K562 (cell line): ENCODE results near the gene LTN1. TPM values are rescaled to one million over a fixed set of nuclear protein-coding genes. Genes with fewer than 3 reads are reported as not detected.

Experiments used
- ATAC-seq: fragments of 200-7000 bp; cut with Tn5 transposase; 3 replicates; pipeline ENCODE4 v1.9.1; 2020; ENCODE audit warnings: moderate library complexity
- BruUV-seq: library from RNA; stranded (reverse); fragments of 400-500 nt; replicated peaks from 2 replicates; lab custom pipeline; 2021; lab: Mats Ljungman, UMichigan
- CTCF ChIA-PET: fragments of 300-600 bp; formaldehyde crosslinking; extraction: SDS; loops from one replicate; lab custom pipeline; 2021; ENCODE audit warnings: low intra/inter-chr PET ratio; lab: Yijun Ruan, JAX
- POLR2A ChIA-PET: fragments of 300-600, 350-650 bp; sonication (Branson Sonifier 250); formaldehyde crosslinking; extraction: SDS; loops from one replicate; lab custom pipeline; 2021; ENCODE audit warnings: antibody characterized with exemption, inconsistent platforms; lab: Yijun Ruan, JAX
- DNase-seq, 4 experiments: peaks; one replicate each; pipeline versions ENCODE4 v3.0.0 to v3.0.0-alpha.2; 2011 to 2018; ENCODE audit warnings: low spot score in 3 of 4, mixed read lengths in 3 of 4; ENCODE audit errors: extremely low read depth in 1 of 4
- FAIRE-seq: peaks from 2 replicates; lab custom pipeline; 2011; peaks lifted over from hg19 to GRCh38; lab: Jason Lieb, UNC
- H2AFZ ChIP-seq: 2 replicates; pipeline ENCODE4 v1.6.0; 2011; ENCODE audit warnings: low read depth, low read length, control low read depth, inconsistent platforms
- H3K27ac ChIP-seq: fragments of 200-600 bp; 3 replicates; pipeline ENCODE4 v1.8.0; 2011; ENCODE audit warnings: low read depth, mild to moderate bottlenecking, control low read depth, inconsistent platforms, low read length, moderate library complexity, mixed read lengths; ENCODE audit errors: extremely low read depth
- H3K27me3 ChIP-seq, 2 experiments: fragments of 300-600 bp in 1 of 2; 2 replicates in 1 of 2; 3 replicates in 1 of 2; pipeline versions ENCODE4 v1.6.0 to v1.8.0; 2011; ENCODE audit warnings: inconsistent platforms in 2 of 2, low read length in 2 of 2, mild to moderate bottlenecking in 1 of 2, mixed read lengths in 1 of 2, moderate library complexity in 1 of 2; ENCODE audit not compliant: control insufficient read depth in 2 of 2, insufficient read depth in 2 of 2
- H3K36me3 ChIP-seq: fragments of 300-600 bp; 3 replicates; pipeline ENCODE4 v1.8.0; 2011; ENCODE audit warnings: mild to moderate bottlenecking, low read length, inconsistent platforms; ENCODE audit not compliant: control insufficient read depth, insufficient read depth
- H3K4me1 ChIP-seq, 2 experiments: fragments of 200-600 bp in 1 of 2; replicated peaks in 1 of 2; 2 replicates in 1 of 2; 3 replicates in 1 of 2; pipeline versions ENCODE4 v1.5.1 to v1.8.0; 2011; ENCODE audit warnings: inconsistent platforms in 2 of 2, low read length in 2 of 2, mild to moderate bottlenecking in 1 of 2, mixed read lengths in 1 of 2, moderate library complexity in 1 of 2; ENCODE audit not compliant: control insufficient read depth in 2 of 2, insufficient read depth in 2 of 2
- H3K4me2 ChIP-seq: 2 replicates; pipeline ENCODE4 v1.6.1; 2011; ENCODE audit warnings: low read length, control low read depth, inconsistent platforms, mixed read lengths; ENCODE audit not compliant: insufficient read depth
- H3K4me3 ChIP-seq: fragments of 200-600 bp; sonication (generic), shearing (Covaris generic); 2 replicates; pipeline ENCODE4 v1.5.1; 2016; ENCODE audit warnings: control low read depth, inconsistent platforms
- H3K79me2 ChIP-seq: fragments of 200-600 bp; 3 replicates; pipeline ENCODE4 v1.8.0; 2011; ENCODE audit warnings: low read length, inconsistent platforms; ENCODE audit not compliant: control insufficient read depth, insufficient read depth
- H3K9ac ChIP-seq, 2 experiments: 2 replicates each; pipeline versions ENCODE4 v1.6.0 to v1.6.1; 2011; ENCODE audit warnings: low read depth in 2 of 2, low read length in 2 of 2, control low read depth in 1 of 2, inconsistent platforms in 1 of 2, mild to moderate bottlenecking in 1 of 2, mixed read lengths in 1 of 2; ENCODE audit not compliant: insufficient read depth in 1 of 2
- H3K9me1 ChIP-seq: one replicate; pipeline ENCODE4 v1.6.0; 2011; ENCODE audit warnings: inconsistent platforms, mild to moderate bottlenecking, low read length, moderate library complexity; ENCODE audit not compliant: control insufficient read depth, insufficient read depth
- H3K9me3 ChIP-seq: replicated peaks from 2 replicates; pipeline ENCODE4 v1.5.1; 2011; ENCODE audit warnings: low read depth, low read length, inconsistent platforms; ENCODE audit not compliant: control insufficient read depth, insufficient read depth
- H4K20me1 ChIP-seq: replicated peaks from 2 replicates; pipeline ENCODE4 v1.6.1; 2011; ENCODE audit warnings: low read length, inconsistent platforms, mixed read lengths; ENCODE audit not compliant: control insufficient read depth, insufficient read depth
- ARID3B ChIP-seq: fragments of 250-450 bp; sonication (Bioruptor Pico); IDR thresholded peaks from 2 replicates; pipeline ENCODE4 v1.4.0; 2020; ENCODE audit warnings: borderline replicate concordance
- EHMT2 ChIP-seq: fragments of 450-650 bp; IDR thresholded peaks from 2 replicates; pipeline ENCODE4 v1.6.1; 2018; ENCODE audit warnings: antibody characterized with exemption
- ERF ChIP-seq: fragments of 450-650 bp; formaldehyde crosslinking; IDR thresholded peaks from 2 replicates; pipeline ENCODE4 v1.4.0; 2020; ENCODE audit warnings: mild to moderate bottlenecking, mixed read lengths
- HDGF ChIP-seq: fragments of 450-650 bp; IDR thresholded peaks from 2 replicates; pipeline ENCODE4 v1.6.1; 2016
- MIER1 ChIP-seq: fragments of 450-650 bp; IDR thresholded peaks from 2 replicates; pipeline ENCODE4 v1.6.1; 2016; ENCODE audit warnings: antibody characterized with exemption, mild to moderate bottlenecking, low read depth
- POLR2AphosphoS5 ChIP-seq: IDR thresholded peaks from 2 replicates; pipeline ENCODE4 v1.6.1; 2011; ENCODE audit warnings: mild to moderate bottlenecking, low read depth, low read length, moderate library complexity; ENCODE audit not compliant: control insufficient read depth, insufficient read depth
- PTBP1 ChIP-seq: fragments of 200-400 bp; formaldehyde crosslinking; IDR thresholded peaks from 2 replicates; pipeline ENCODE4 v1.6.1; 2017; ENCODE audit warnings: low read depth, low read length
- SAP30 ChIP-seq: fragments of 200-600 bp; sonication (generic); IDR thresholded peaks from 2 replicates; pipeline ENCODE4 v1.6.1; 2012; ENCODE audit warnings: borderline replicate concordance, low read depth, mild to moderate bottlenecking, moderate library complexity, low read length, control low read depth, inconsistent platforms; ENCODE audit not compliant: insufficient read depth, poor library complexity, severe bottlenecking
- SPI1 ChIP-seq: IDR thresholded peaks from 2 replicates; pipeline ENCODE4 v1.6.1; 2011; ENCODE audit warnings: low read depth, low read length, control low read depth, borderline replicate concordance
- XRCC5 ChIP-seq: fragments of 200-400 bp; formaldehyde crosslinking; IDR thresholded peaks from 2 replicates; pipeline ENCODE4 v1.6.1; 2017; ENCODE audit warnings: low read depth, mild to moderate bottlenecking, low read length
- ZKSCAN8 ChIP-seq: fragments of 200-800 bp; sonication (Bioruptor generic); IDR thresholded peaks from 2 replicates; pipeline ENCODE4 v1.6.1; 2016; ENCODE audit warnings: missing genetic modification characterization, missing compliant biosample characterization
- ZNF445 ChIP-seq: fragments of 250-450 bp; sonication (Bioruptor Pico); IDR thresholded peaks from 2 replicates; pipeline ENCODE4 v1.4.0; 2020; ENCODE audit warnings: low read depth, mild to moderate bottlenecking, moderate library complexity
- WGBS: fragments of 100-300 bp; shearing (Covaris generic); methylation state at CpG from one replicate; pipeline ENCODE4 v1.1.6; 2016; ENCODE audit warnings: low coverage, mixed read lengths; ENCODE audit not compliant: insufficient coverage; ENCODE audit errors: missing lambda C conversion rate; 5-methylcytosine and 5-hydroxymethylcytosine counted together
- in situ Hi-C: fragments of 300-500 bp; cut with MboI; formaldehyde crosslinking; loops from 4 replicates; pipeline ENCODE4 v1.15.0; 2018; ENCODE audit warnings: inconsistent platforms, mixed read lengths
- intact Hi-C: fragments of 100-400 bp; cut with micrococcal nuclease; formaldehyde crosslinking; loops from 2 replicates; pipeline ENCODE4 v1.14.2; 2022
- polyA plus RNA-seq, 8 experiments: library from polyadenylated mRNA; depleted of rRNA in 4 of 8; stranded (reverse) in 5 of 8; unstranded in 3 of 8; fragments of >200 nt; fragmentation: Nextera tagmentation in 2 of 8; fragmentation: Illumina TruSeq in 1 of 8; extraction: Ambion mirVana in 2 of 8; extraction: Trizol in 1 of 8; gene quantifications; 2 replicates each; pipeline versions ENCODE4 v1.2.1 to v1.2.3, GENCODE V29; 2011 to 2014; ENCODE audit warnings: inconsistent platforms in 1 of 8, missing spikeins in 1 of 8
- total RNA-seq, 7 experiments: library from RNA; depleted of rRNA in 6 of 7; stranded (reverse); fragments of >200 nt in 6 of 7; fragmentation: Illumina TruSeq in 2 of 7; extraction: Trizol in 2 of 7; gene quantifications; 2 replicates each; pipeline versions ENCODE4 v1.2.1 to v1.2.3, GENCODE V29; 2011 to 2021; ENCODE audit warnings: low replicate concordance in 1 of 7
- TF ChIP-seq, protein P1 (sequence below): fragments of 450-650 bp; IDR thresholded peaks from 2 replicates; pipeline ENCODE4 v1.6.1; 2016; ENCODE audit warnings: borderline replicate concordance
- TF ChIP-seq, protein P2 (sequence below), 2 experiments: fragments of 450-650 bp; conservative IDR thresholded peaks; 2 replicates each; pipeline ENCODE4 v1.6.1; 2017; ENCODE audit warnings: mild to moderate bottlenecking in 2 of 2, moderate library complexity in 2 of 2

Gene LTN1
- total and polyA plus RNA-seq, 9 of the 15 experiments (the other 6 are each of a cell fraction or from before 2014, with no cell fraction given), result 15.7 to 49.6 (median 28.7) TPM

- no TSS peak for BruUV-seq
- WGBS, result 9% methylated on average over 6 of the region's 6 CpGs
- no peaks in the 10 kb centered on the region for H3K9me1 ChIP-seq
- no peaks in the 10 kb centered on the region for H3K9me3 ChIP-seq
- ATAC-seq (peak; percentile 33), FAIRE-seq (no peak), DNase-seq (peak in 2 of 4 experiments; percentile 21 to 44)
- peak overlapping the region; percentile 80 to 89 for H3K9ac ChIP-seq
- no peaks in the 10 kb centered on the region for H4K20me1 ChIP-seq
- H3K27me3 ChIP-seq, result no peaks in the 10 kb centered on the region
- CTCF ChIA-PET, result no interaction called here
- intact Hi-C loops, result loop anchor here (1.0 kb wide), 1 partner anchor 15 kb away; no protein-coding TSS in a partner anchor
- H3K4me2 ChIP-seq, result peak overlapping the region; percentile 93
- in situ Hi-C loops, result no loop called here
- H2AFZ ChIP-seq, result peak overlapping the region; percentile 91
- peaks cover 29% of the 10 kb centered on the region for H3K79me2 ChIP-seq
- H3K36me3 ChIP-seq, result 0 out of 3 replicates have a peak, but pooled peaks cover 2% of the 10 kb centered on the region
- peak overlapping the region; percentile 92 for H3K27ac ChIP-seq
- peaks cover 6 to 8% of the 10 kb centered on the region in 2 experiments; a peak in 2 of 5 replicates for H3K4me1 ChIP-seq
- POLR2A ChIA-PET, result interaction anchor here (0.6 to 2.1 kb wide), 8 partner anchors 8 to 550 kb away, joined by 3 to 17 read pairs (median 4); partner anchors contain the start of gene LTN1
- peak overlapping the region; percentile 80 for H3K4me3 ChIP-seq
- TF ChIP-seq MIER1, result no peak
- 0 out of 2 replicates have a peak, but pooled peaks have one; percentile 19 for TF ChIP-seq POLR2AphosphoS5
- TF ChIP-seq HDGF, result peak; percentile 16; the same call in 1 of the 2 replicates
- no peak for TF ChIP-seq ZNF445 (CRISPR knock-in tag)
- TF ChIP-seq SAP30, result peak; percentile 16
- TF ChIP-seq ERF (CRISPR knock-in tag), result no peak
- TF ChIP-seq EHMT2, result 0 out of 2 replicates have a peak, but pooled peaks have one; percentile 18
- TF ChIP-seq, protein P1, sequence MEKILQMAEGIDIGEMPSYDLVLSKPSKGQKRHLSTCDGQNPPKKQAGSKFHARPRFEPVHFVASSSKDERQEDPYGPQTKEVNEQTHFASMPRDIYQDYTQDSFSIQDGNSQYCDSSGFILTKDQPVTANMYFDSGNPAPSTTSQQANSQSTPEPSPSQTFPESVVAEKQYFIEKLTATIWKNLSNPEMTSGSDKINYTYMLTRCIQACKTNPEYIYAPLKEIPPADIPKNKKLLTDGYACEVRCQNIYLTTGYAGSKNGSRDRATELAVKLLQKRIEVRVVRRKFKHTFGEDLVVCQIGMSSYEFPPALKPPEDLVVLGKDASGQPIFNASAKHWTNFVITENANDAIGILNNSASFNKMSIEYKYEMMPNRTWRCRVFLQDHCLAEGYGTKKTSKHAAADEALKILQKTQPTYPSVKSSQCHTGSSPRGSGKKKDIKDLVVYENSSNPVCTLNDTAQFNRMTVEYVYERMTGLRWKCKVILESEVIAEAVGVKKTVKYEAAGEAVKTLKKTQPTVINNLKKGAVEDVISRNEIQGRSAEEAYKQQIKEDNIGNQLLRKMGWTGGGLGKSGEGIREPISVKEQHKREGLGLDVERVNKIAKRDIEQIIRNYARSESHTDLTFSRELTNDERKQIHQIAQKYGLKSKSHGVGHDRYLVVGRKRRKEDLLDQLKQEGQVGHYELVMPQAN, result peak; percentile 48; the same call in 1 of the 2 replicates
- no peak for TF ChIP-seq ZKSCAN8 (CRISPR knock-in tag)
- TF ChIP-seq PTBP1, result no peak
- TF ChIP-seq XRCC5, result 0 out of 2 replicates have a peak, but pooled peaks have one; percentile 19
- TF ChIP-seq, protein P2, sequence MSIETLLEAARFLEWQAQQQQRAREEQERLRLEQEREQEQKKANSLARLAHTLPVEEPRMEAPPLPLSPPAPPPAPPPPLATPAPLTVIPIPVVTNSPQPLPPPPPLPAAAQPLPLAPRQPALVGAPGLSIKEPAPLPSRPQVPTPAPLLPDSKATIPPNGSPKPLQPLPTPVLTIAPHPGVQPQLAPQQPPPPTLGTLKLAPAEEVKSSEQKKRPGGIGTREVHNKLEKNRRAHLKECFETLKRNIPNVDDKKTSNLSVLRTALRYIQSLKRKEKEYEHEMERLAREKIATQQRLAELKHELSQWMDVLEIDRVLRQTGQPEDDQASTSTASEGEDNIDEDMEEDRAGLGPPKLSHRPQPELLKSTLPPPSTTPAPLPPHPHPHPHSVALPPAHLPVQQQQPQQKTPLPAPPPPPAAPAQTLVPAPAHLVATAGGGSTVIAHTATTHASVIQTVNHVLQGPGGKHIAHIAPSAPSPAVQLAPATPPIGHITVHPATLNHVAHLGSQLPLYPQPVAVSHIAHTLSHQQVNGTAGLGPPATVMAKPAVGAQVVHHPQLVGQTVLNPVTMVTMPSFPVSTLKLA (conservative IDR thresholded peaks at IDR 0.05), result 0 out of 4 replicates have a peak, but pooled peaks of 1 of the 2 experiments have one; percentile 11
- TF ChIP-seq SPI1, result no peak
- no peak for TF ChIP-seq ARID3B (CRISPR knock-in tag)
These were observed 25.1 kb upstream of the LTN1 start for GRCh38 chr21:29017639-29018237.
